Thyroid gland (tissue), 4 donors: ENCODE data around the gene ACTL6B.
A peak's percentile ranks its signal among the peaks of the same experiment; 100 is the strongest.

Experiments used
- CTCF ChIP-seq, 6 experiments: fragments of 200-600 bp in 3 of 6; fragments of 450-650 bp in 3 of 6; sonication (generic) in 3 of 6; IDR thresholded peaks; one replicate each; pipeline ENCODE4 v1.5.1; 2016 to 2019; ENCODE audit warnings: antibody characterized with exemption in 6 of 6, mild to moderate bottlenecking in 2 of 6, inconsistent platforms in 1 of 6, moderate library complexity in 1 of 6
- POLR2A ChIP-seq, 2 donors: fragments of 450-650 bp; IDR thresholded peaks; one replicate each; pipeline ENCODE4 v1.6.1; 2017; ENCODE audit warnings: antibody characterized with exemption in 2 of 2, mild to moderate bottlenecking in 2 of 2, moderate library complexity in 1 of 2

GRCh38 chr7:100629117-100629716 lies 27.0 kb downstream of the ACTL6B start:
- TF ChIP-seq POLR2A (IDR thresholded peaks at IDR 0.05) (no peak), CTCF (IDR thresholded peaks at IDR 0.05) (peak in 1 of 6 experiments; percentile 6)
